Uterus (tissue), 4 donors: ENCODE measurements around the gene OTOGL. TPM values are rescaled to one million over a fixed set of nuclear protein-coding genes. Genes with fewer than 3 reads are reported as not detected.

Experiments used
- DNase-seq, 2 donors: peaks; one replicate each; pipeline ENCODE4 v3.0.0-alpha.2; 2019 to 2020
- H3K27ac ChIP-seq, 2 donors: fragments of 200-600 bp; sonication (generic); 1 replicate in 1 of 2; 2 replicates in 1 of 2; pipeline ENCODE4 v1.5.1; 2016 to 2018
- H3K27me3 ChIP-seq, 2 donors: fragments of 200-600 bp; sonication (generic); one replicate each; pipeline ENCODE4 v1.5.1; 2018 to 2019; ENCODE audit warnings: control low read depth in 1 of 2
- H3K36me3 ChIP-seq, 2 donors: fragments of 200-600 bp; sonication (generic); one replicate each; pipeline ENCODE4 v1.5.1; 2019; ENCODE audit warnings: control low read depth in 1 of 2
- H3K4me1 ChIP-seq, 2 donors: fragments of 200-600 bp; sonication (generic); one replicate each; pipeline ENCODE4 v1.5.1; 2018 to 2019; ENCODE audit warnings: control low read depth in 1 of 2
- H3K4me3 ChIP-seq, 2 donors: fragments of 200-600 bp; sonication (generic); 1 replicate in 1 of 2; 2 replicates in 1 of 2; pipeline ENCODE4 v1.5.1; 2018 to 2019; ENCODE audit warnings: mild to moderate bottlenecking in 1 of 2
- H3K9me3 ChIP-seq, 2 donors: fragments of 200-600 bp; sonication (generic); one replicate each; pipeline ENCODE4 v1.5.1; 2019; ENCODE audit warnings: control low read depth in 1 of 2
- CTCF ChIP-seq, 4 experiments: fragments of 200-600 bp in 2 of 4; fragments of 450-650 bp in 2 of 4; sonication (generic) in 2 of 4; IDR thresholded peaks; one replicate each; pipeline ENCODE4 v1.5.1; 2016 to 2019; ENCODE audit warnings: antibody characterized with exemption in 4 of 4, mild to moderate bottlenecking in 2 of 4, moderate library complexity in 1 of 4
- POLR2A ChIP-seq, 2 donors: fragments of 450-650 bp; IDR thresholded peaks; one replicate each; pipeline ENCODE4 v1.6.1; 2016; ENCODE audit warnings: antibody characterized with exemption in 2 of 2, mild to moderate bottlenecking in 1 of 2, moderate library complexity in 1 of 2
- intact Hi-C: fragments of 100-400 bp; cut with DNase I; formaldehyde crosslinking; loops from one replicate; pipeline ENCODE4 v1.15.1; 2023; ENCODE audit warnings: low total_unique reads
- total RNA-seq, 4 donors: library from RNA; depleted of rRNA in 3 of 4; stranded (reverse); fragments of >200 nt in 3 of 4; gene quantifications; one replicate each; pipeline versions ENCODE4 v1.1.0 to v1.2.4, GENCODE V29; 2014 to 2023
- donor health status: DM: yes; HTN: yes; CAD: no.

Gene OTOGL
- total RNA-seq, 4 donors from 2014 or later = 0.26 to 1.8 (median 1.2) TPM

- Histone ChIP-seq H3K9me3 (no peaks in the 10 kb centered on the region), H3K36me3 (no peaks in the 10 kb centered on the region), H3K4me3 (no peak overlapping the region), H3K4me1 (no peaks in the 10 kb centered on the region), H3K27me3 (no peaks in the 10 kb centered on the region), H3K27ac (no peak overlapping the region)
- intact Hi-C loops = no loop called here
- DNase-seq = no peak
- TF ChIP-seq POLR2A (IDR thresholded peaks at IDR 0.05) = no peak
These were observed 51.8 kb downstream of the OTOGL start for GRCh38 chr12:80151131-80151530.

GRCh38 chr12:80154261-80154660 is 54.9 kb downstream of the OTOGL start:
- Histone ChIP-seq H3K4me1 (no peaks in the 10 kb centered on the region), H3K4me3 (no peak overlapping the region), H3K9me3 (no peaks in the 10 kb centered on the region), H3K36me3 (no peaks in the 10 kb centered on the region), H3K27me3 (no peaks in the 10 kb centered on the region), H3K27ac (no peak overlapping the region)
- TF ChIP-seq CTCF (IDR thresholded peaks at IDR 0.05) (no peak), POLR2A (IDR thresholded peaks at IDR 0.05) (no peak)
- no peak for DNase-seq
- intact Hi-C loops = no loop called here

- Histone ChIP-seq H3K4me3 (no peak overlapping the region), H3K4me1 (no peaks in the 10 kb centered on the region), H3K27ac (no peak overlapping the region), H3K9me3 (no peaks in the 10 kb centered on the region), H3K27me3 (no peaks in the 10 kb centered on the region), H3K36me3 (no peaks in the 10 kb centered on the region)
- TF ChIP-seq POLR2A (IDR thresholded peaks at IDR 0.05) = no peak
- no peak for TF ChIP-seq CTCF (IDR thresholded peaks at IDR 0.05)
- intact Hi-C loops = no loop called here
- DNase-seq = no peak
These were observed 57.0 kb downstream of the OTOGL start for GRCh38 chr12:80156306-80156705.

GRCh38 chr12:80157645-80158044 is 58.3 kb downstream of the OTOGL start:
- Histone ChIP-seq H3K27me3 (no peaks in the 10 kb centered on the region), H3K9me3 (no peaks in the 10 kb centered on the region), H3K4me3 (no peak overlapping the region), H3K27ac (no peak overlapping the region), H3K36me3 (no peaks in the 10 kb centered on the region), H3K4me1 (no peaks in the 10 kb centered on the region)
- intact Hi-C loops = no loop called here
- no peak for DNase-seq
- TF ChIP-seq CTCF (IDR thresholded peaks at IDR 0.05) (no peak), POLR2A (IDR thresholded peaks at IDR 0.05) (no peak)

GRCh38 chr12:80161612-80162011 is 62.3 kb downstream of the OTOGL start:
- H3K27me3 ChIP-seq = no peaks in the 10 kb centered on the region
- no peaks in the 10 kb centered on the region for H3K4me1 ChIP-seq
- intact Hi-C loops = no loop called here
- no peak overlapping the region for H3K27ac ChIP-seq
- H3K36me3 ChIP-seq = no peaks in the 10 kb centered on the region
- no peak for DNase-seq
- H3K4me3 ChIP-seq = no peak overlapping the region
- TF ChIP-seq POLR2A (IDR thresholded peaks at IDR 0.05) (no peak), CTCF (IDR thresholded peaks at IDR 0.05) (no peak)
- H3K9me3 ChIP-seq = no peaks in the 10 kb centered on the region

- no peak overlapping the region for H3K27ac ChIP-seq
- no peak for TF ChIP-seq POLR2A (IDR thresholded peaks at IDR 0.05)
- no peaks in the 10 kb centered on the region for H3K36me3 ChIP-seq
- H3K9me3 ChIP-seq = no peaks in the 10 kb centered on the region
- no peak for DNase-seq
- H3K4me1 ChIP-seq = no peaks in the 10 kb centered on the region
- no peaks in the 10 kb centered on the region for H3K27me3 ChIP-seq
- intact Hi-C loops = no loop called here
- no peak overlapping the region for H3K4me3 ChIP-seq
These were observed 62.8 kb downstream of the OTOGL start for GRCh38 chr12:80162177-80162576.
